Activated CD4-positive, alpha-beta memory T cell treated with anti-CD3 and anti-CD28 coated beads for 36 hours (primary cell): ENCODE data around the gene FOXL3. TPM values are rescaled to one million over a fixed set of nuclear protein-coding genes. Genes with fewer than 3 reads are reported as not detected.
A peak's percentile ranks its signal among the peaks of the same experiment; 100 is the strongest.
"Not testable (repeated sequence)": the region's sequence is repeated elsewhere in the genome, so short reads cannot be mapped to it uniquely, and the experiment has no call there.

ENCODE experiments used
- CTCF ChIA-PET: fragments of 350-600 bp; sonication (Branson Sonifier 250); formaldehyde crosslinking; loops from one replicate; lab custom pipeline; 2021; ENCODE audit warnings: antibody characterized with exemption, inconsistent platforms; lab: Charles Lee
- POLR2A ChIA-PET: fragments of 350-600 bp; sonication (Branson Sonifier 250); formaldehyde crosslinking; loops from one replicate; lab custom pipeline; 2021; ENCODE audit warnings: antibody characterized with exemption; lab: Charles Lee
- DNase-seq: peaks from one replicate; pipeline ENCODE4 v3.0.0-alpha.2; 2020
- H3K27ac Mint-ChIP-seq: one replicate; pipeline ENCODE4 v1.8.0; 2021; ENCODE audit warnings: mixed read lengths
- H3K27me3 Mint-ChIP-seq: one replicate; pipeline ENCODE4 v1.8.0; 2021; ENCODE audit warnings: mixed read lengths
- H3K36me3 Mint-ChIP-seq: one replicate; pipeline ENCODE4 v1.8.0; 2021; ENCODE audit warnings: mixed read lengths
- H3K4me1 Mint-ChIP-seq: one replicate; pipeline ENCODE4 v1.8.0; 2021; ENCODE audit warnings: low read depth, mixed read lengths
- H3K4me3 Mint-ChIP-seq: one replicate; pipeline ENCODE4 v1.8.0; 2021; ENCODE audit warnings: mild to moderate bottlenecking, mixed read lengths
- H3K9me3 Mint-ChIP-seq: one replicate; pipeline ENCODE4 v1.8.0; 2021; ENCODE audit warnings: mixed read lengths
- intact Hi-C: fragments of 100-400 bp; cut with micrococcal nuclease; formaldehyde crosslinking; loops from one replicate; pipeline ENCODE4 v1.15.1; 2023
- total RNA-seq, 2 experiments: library from RNA; stranded (reverse); gene quantifications; one replicate each; pipeline ENCODE4 v1.2.3, GENCODE V29; 2021

FOXL3 gene
- total RNA-seq, result not detected

- H3K9me3 Mint-ChIP-seq, result no peaks in the 10 kb centered on the region
- no peaks in the 10 kb centered on the region for H3K4me1 Mint-ChIP-seq
- DNase-seq, result no peak
- no peaks in the 10 kb centered on the region for H3K36me3 Mint-ChIP-seq
- ChIA-PET POLR2A (no interaction called here), CTCF (no interaction called here)
- no peak within 1 kb of the TSS for H3K4me3 Mint-ChIP-seq
- H3K27ac Mint-ChIP-seq, result no peak within 1 kb of the TSS
- intact Hi-C loops, result no loop called here
- peaks cover 28% of the 10 kb centered on the region for H3K27me3 Mint-ChIP-seq
These were observed at the start of gene FOXL3 for GRCh38 chr7:289756-290553. TSS of gene FOXL3 (plus strand) at chr7:290170. CDS start at chr7:290170, 0 bp downstream.

GRCh38 chr7:240887-241421, 49.0 kb upstream of the FOXL3 start:
- Mint-ChIP-seq H3K36me3 (no peaks in the 10 kb centered on the region), H3K4me3 (no peak overlapping the region), H3K27me3 (no peaks in the 10 kb centered on the region), H3K27ac (no peak overlapping the region), H3K9me3 (no peaks in the 10 kb centered on the region), H3K4me1 (no peaks in the 10 kb centered on the region)
- intact Hi-C loops, result no loop called here
- POLR2A ChIA-PET, result interaction anchor here (0.6 kb wide), 1 partner anchor 11 kb away, joined by 4 read pairs; no protein-coding TSS in a partner anchor
- DNase-seq, result peak; percentile 23
- CTCF ChIA-PET, result no interaction called here

DNA sequence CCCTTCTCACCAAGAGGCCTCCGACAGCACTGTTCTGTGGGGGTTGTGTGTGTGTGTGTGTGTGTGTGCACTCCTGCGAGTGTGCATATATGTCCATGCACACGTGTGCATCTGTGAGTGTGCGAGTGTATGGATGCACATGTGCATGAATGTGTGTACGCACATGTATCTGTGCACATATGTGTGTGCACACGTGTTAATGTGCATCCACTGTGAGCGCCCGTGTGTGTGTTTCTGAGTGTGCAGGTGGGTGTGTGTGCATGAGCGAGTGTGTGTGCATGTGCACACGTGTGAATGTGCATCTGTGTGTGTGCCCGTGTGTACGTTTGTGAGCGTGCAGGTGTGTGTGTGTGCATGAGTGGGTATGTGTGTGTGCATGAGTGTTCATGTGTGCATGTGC, 48.5 kb upstream of the FOXL3 start:
- ChIA-PET POLR2A (no interaction called here), CTCF (no interaction called here)
- no peaks in the 10 kb centered on the region for H3K27me3 Mint-ChIP-seq
- no peak overlapping the region for H3K4me3 Mint-ChIP-seq
- intact Hi-C loops, result no loop called here
- H3K36me3 Mint-ChIP-seq, result no peaks in the 10 kb centered on the region
- H3K4me1 Mint-ChIP-seq, result no peaks in the 10 kb centered on the region
- no peak overlapping the region for H3K27ac Mint-ChIP-seq
- H3K9me3 Mint-ChIP-seq, result no peaks in the 10 kb centered on the region
- DNase-seq, result no peak

- H3K27ac Mint-ChIP-seq, CTCF ChIA-PET, H3K9me3 Mint-ChIP-seq, POLR2A ChIA-PET, H3K36me3 Mint-ChIP-seq, intact Hi-C loops, H3K4me3 Mint-ChIP-seq, DNase-seq, H3K4me1 Mint-ChIP-seq, H3K27me3 Mint-ChIP-seq: not testable (repeated sequence)
These were observed 47.0 kb upstream of the FOXL3 start for GRCh38 chr7:242826-243579.

DNA sequence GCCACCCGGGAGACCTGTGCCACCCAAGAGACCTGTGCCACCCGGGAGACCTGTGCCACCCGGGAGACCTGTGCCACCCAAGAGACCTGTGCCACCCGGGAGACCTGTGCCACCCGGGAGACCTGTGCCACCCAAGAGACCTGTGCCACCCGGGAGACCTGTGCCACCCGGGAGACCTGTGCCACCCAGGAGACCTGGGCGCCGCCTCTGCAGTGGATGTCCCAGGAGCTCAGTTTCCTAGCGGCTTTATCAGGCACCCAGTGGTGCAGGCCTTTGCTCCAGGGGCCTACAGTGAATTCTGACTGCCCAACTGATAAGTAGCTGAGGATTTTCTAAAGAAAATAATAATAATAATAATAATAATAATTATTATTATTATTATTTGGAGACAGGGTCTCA, 46.4 kb upstream of the FOXL3 start:
- CTCF ChIA-PET, H3K9me3 Mint-ChIP-seq, H3K4me1 Mint-ChIP-seq, H3K36me3 Mint-ChIP-seq, H3K4me3 Mint-ChIP-seq, H3K27ac Mint-ChIP-seq, DNase-seq, intact Hi-C loops, H3K27me3 Mint-ChIP-seq, POLR2A ChIA-PET: not testable (repeated sequence)

DNA sequence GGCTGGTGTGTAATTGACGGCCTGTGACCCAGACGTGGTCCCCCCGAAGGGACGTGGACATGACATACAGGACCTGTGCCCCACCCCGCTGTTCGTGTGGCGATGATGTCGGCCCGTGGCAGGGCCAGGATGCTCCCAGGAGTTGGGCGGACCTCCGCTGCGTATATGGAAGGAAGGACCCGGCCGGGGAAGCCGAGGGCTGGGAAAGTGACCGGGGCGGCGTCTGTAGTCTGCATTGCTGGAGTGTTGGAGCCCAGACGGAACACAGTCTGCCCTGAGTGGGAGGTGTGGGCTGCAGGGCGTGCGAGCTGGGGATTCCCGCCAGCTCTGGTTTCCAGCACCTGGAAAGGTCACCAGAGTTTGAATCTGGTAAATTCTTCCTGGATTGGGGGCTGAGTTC, 45.0 kb upstream of the FOXL3 start:
- Mint-ChIP-seq H3K4me3 (no peak overlapping the region), H3K27ac (no peak overlapping the region), H3K36me3 (no peaks in the 10 kb centered on the region), H3K9me3 (no peaks in the 10 kb centered on the region), H3K27me3 (no peaks in the 10 kb centered on the region), H3K4me1 (no peaks in the 10 kb centered on the region)
- intact Hi-C loops, result no loop called here
- ChIA-PET CTCF (no interaction called here), POLR2A (no interaction called here)
- DNase-seq, result no peak

GRCh38 chr7:245574-246295, 44.2 kb upstream of the FOXL3 start:
- ChIA-PET CTCF (no interaction called here), POLR2A (no interaction called here)
- H3K27ac Mint-ChIP-seq, result no peak overlapping the region
- no peaks in the 10 kb centered on the region for H3K9me3 Mint-ChIP-seq
- DNase-seq, result no peak
- H3K27me3 Mint-ChIP-seq, result no peaks in the 10 kb centered on the region
- no peak overlapping the region for H3K4me3 Mint-ChIP-seq
- no peaks in the 10 kb centered on the region for H3K4me1 Mint-ChIP-seq
- intact Hi-C loops, result no loop called here
- no peaks in the 10 kb centered on the region for H3K36me3 Mint-ChIP-seq

GRCh38 chr7:246451-246850, 43.5 kb upstream of the FOXL3 start:
- Mint-ChIP-seq H3K27ac (no peak overlapping the region), H3K4me1 (no peaks in the 10 kb centered on the region), H3K4me3 (no peak overlapping the region), H3K27me3 (no peaks in the 10 kb centered on the region), H3K36me3 (no peaks in the 10 kb centered on the region), H3K9me3 (no peaks in the 10 kb centered on the region)
- intact Hi-C loops, result no loop called here
- ChIA-PET CTCF (no interaction called here), POLR2A (no interaction called here)
- no peak for DNase-seq

DNA sequence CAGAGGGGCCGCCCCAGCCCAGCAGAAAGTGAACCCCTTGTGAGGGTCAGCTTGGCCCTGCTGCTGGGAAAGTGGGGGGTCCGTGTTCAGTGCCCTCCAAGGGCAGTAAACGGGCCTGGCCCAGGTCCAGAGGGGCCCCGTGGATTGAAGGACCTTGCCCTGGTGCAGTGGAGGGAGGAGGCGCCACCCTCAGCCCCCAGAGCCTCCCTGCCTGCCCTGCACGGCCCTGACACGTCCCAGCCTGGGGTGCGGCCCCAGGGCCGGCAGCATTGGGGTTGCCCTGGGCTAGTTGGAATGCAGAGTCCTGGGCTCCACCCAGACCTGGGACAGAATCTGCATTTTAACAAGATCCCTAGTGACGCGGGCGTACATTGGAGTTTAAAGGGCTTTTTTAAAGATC, 42.8 kb upstream of the FOXL3 start:
- POLR2A ChIA-PET, result no interaction called here
- Mint-ChIP-seq H3K27ac (no peak overlapping the region), H3K27me3 (no peaks in the 10 kb centered on the region), H3K4me3 (no peak overlapping the region), H3K36me3 (no peaks in the 10 kb centered on the region), H3K4me1 (no peaks in the 10 kb centered on the region), H3K9me3 (no peaks in the 10 kb centered on the region)
- CTCF ChIA-PET, result no interaction called here
- DNase-seq, result no peak
- intact Hi-C loops, result no loop called here

- no peaks in the 10 kb centered on the region for H3K36me3 Mint-ChIP-seq
- ChIA-PET POLR2A (no interaction called here), CTCF (no interaction called here)
- H3K4me3 Mint-ChIP-seq, result no peak overlapping the region
- no peak for DNase-seq
- no peaks in the 10 kb centered on the region for H3K9me3 Mint-ChIP-seq
- intact Hi-C loops, result no loop called here
- H3K4me1 Mint-ChIP-seq, result no peaks in the 10 kb centered on the region
- no peaks in the 10 kb centered on the region for H3K27me3 Mint-ChIP-seq
- H3K27ac Mint-ChIP-seq, result no peak overlapping the region
These were observed 42.3 kb upstream of the FOXL3 start for GRCh38 chr7:247636-248035.

DNA sequence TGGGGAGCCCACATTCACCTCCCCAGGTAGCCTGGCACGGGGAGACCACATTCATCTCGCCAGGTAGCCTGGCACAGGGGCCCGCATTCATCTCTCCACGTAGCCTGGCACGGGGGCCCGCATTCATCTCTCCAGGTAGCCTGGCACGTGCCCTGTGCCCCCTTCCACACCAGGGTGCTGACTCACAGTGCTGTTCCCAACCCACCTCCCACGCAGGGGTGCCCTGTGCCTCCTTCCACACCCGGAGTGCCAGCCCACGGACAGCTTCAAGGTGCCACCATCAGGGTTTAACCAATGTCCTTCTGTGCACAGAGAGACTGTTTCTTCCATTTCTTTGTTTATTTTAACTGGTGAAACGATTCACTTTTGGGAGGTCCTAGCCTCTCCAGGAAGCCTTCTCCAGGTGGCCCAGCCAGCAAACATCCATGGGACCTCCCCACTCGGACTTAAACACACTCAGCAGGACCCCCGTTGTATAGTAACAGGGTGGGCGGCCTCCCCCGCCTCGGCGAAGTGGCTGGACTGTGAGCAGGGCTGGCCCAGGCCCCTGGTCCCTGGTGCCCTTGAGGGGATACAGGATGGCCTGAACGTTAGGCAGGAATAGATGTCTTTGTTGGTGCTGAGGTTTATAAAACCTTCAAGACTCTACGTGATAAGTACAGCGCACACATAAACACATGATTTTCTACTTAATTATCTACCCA, 41.1 kb upstream of the FOXL3 start:
- H3K9me3 Mint-ChIP-seq, result no peaks in the 10 kb centered on the region
- no peaks in the 10 kb centered on the region for H3K36me3 Mint-ChIP-seq
- H3K27me3 Mint-ChIP-seq, result no peaks in the 10 kb centered on the region
- H3K4me3 Mint-ChIP-seq, result no peak overlapping the region
- DNase-seq, result no peak
- H3K4me1 Mint-ChIP-seq, result no peaks in the 10 kb centered on the region
- CTCF ChIA-PET, result no interaction called here
- intact Hi-C loops, result no loop called here
- no peak overlapping the region for H3K27ac Mint-ChIP-seq
- POLR2A ChIA-PET, result no interaction called here

- POLR2A ChIA-PET, result no interaction called here
- CTCF ChIA-PET, result no interaction called here
- no peaks in the 10 kb centered on the region for H3K9me3 Mint-ChIP-seq
- no peaks in the 10 kb centered on the region for H3K27me3 Mint-ChIP-seq
- intact Hi-C loops, result no loop called here
- no peak overlapping the region for H3K4me3 Mint-ChIP-seq
- H3K4me1 Mint-ChIP-seq, result no peaks in the 10 kb centered on the region
- no peaks in the 10 kb centered on the region for H3K36me3 Mint-ChIP-seq
- H3K27ac Mint-ChIP-seq, result no peak overlapping the region
- no peak for DNase-seq
These were observed 40.0 kb upstream of the FOXL3 start for GRCh38 chr7:249989-250388.
